HG03575 (cell line): Measurements from ENCODE around the gene CCDC124.
"Not testable (repeated sequence)": the region's sequence is repeated elsewhere in the genome, so short reads cannot be mapped to it uniquely, and the experiment has no call there.

Experiments
- ATAC-seq: cut with Tn5 transposase; IDR thresholded peaks from one replicate; pipeline ENCODE4 v1.9.1; 2021; ENCODE audit not compliant: unreplicated experiment, insufficient number of reproducible peaks, low FRiP score; ENCODE audit errors: extremely low read depth

CCDC124 gene

DNA sequence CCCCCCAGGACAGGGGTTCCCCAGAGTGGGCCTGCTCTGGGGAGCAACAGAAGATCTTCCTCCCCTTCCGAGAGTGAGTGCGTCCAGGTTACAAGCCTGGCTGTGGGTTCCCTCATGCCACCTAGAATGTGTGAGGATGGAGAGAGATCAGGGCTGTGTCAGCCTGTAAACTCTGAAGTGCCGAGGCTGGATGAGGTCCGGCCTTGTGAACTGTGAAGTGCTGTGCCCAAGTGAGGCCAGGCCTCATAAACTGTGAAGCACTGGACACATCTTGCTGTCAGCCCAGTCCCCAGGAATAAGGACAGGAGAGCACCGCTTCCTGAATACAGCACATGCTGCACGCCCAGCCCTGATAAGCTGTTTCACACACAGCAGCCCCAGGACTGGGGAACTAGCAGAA, 41.7 kb downstream of the CCDC124 start:
- ATAC-seq: no peak

DNA sequence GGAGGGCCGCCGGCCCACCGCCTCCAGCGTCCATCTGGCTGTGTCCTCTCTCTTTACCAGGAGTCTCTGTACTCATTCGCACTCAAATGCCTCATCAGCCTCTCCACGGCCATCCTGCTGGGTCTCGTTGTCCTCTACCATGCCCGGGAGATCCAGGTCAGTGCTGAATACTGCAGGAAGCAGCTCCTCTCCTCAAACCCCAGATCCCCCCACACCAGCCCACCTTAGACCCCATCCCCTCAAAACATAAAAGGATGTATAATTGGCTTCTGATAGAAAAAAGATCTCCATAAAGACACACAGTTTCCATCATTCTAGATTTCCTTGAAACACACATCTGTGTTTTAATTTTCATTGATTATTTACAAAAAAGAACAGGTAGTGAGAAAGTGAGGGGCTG, 42.2 kb downstream of the CCDC124 start:
- ATAC-seq: no peak

DNA sequence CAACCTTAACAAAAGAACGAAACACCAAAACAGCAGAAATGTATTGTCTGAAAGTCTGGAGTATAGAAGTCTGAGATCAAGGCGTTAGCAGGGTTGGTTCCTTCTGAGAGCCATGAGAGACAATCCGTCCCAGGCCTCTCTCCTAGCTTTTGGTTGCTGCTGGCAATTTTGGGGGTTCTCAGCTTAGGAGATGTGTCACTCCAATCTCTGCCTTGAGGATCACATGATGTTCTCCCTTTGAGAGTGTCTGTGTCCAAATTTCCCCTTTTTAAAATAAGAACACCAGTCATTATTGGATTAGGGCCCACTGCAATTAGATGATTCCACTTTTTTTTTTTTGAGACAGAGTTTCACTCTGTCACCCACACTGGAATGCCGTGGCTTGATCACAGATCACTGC, 44.2 kb downstream of the CCDC124 start:
- ATAC-seq: no peak

DNA sequence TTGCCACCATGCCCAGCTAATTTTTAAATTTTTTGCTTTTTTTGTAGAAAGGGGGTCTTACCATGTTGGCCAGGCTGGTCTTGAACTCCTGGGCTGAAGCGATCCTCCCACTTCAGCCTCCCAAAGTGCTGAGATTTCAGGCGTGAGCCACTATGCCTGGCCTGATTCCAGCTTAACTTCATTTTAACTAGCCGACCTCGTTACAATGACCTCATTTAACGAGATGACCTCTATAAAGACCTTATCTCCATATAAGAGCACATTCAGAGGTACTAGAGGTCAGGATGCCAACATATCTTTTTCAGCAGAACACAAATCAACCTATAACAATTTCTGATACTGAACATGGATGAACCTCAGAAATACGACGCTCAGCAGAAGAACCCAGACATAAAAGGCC, 44.7 kb downstream of the CCDC124 start:
- no peak for ATAC-seq

DNA sequence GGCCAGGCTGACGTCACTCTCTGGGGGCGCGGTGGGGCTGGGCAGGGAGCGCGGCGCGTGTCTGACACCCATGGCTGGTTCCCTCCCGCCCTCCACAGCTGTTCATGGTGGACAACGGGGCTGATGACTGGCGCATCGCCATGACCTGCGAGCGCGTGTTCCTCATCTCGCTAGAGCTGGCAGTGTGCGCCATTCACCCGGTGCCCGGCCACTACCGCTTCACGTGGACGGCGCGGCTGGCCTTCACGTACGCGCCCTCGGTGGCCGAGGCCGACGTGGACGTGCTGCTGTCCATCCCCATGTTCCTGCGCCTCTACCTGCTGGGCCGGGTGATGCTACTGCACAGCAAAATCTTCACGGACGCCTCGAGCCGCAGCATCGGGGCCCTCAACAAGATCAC, 48.8 kb downstream of the CCDC124 start:
- no peak for ATAC-seq

DNA sequence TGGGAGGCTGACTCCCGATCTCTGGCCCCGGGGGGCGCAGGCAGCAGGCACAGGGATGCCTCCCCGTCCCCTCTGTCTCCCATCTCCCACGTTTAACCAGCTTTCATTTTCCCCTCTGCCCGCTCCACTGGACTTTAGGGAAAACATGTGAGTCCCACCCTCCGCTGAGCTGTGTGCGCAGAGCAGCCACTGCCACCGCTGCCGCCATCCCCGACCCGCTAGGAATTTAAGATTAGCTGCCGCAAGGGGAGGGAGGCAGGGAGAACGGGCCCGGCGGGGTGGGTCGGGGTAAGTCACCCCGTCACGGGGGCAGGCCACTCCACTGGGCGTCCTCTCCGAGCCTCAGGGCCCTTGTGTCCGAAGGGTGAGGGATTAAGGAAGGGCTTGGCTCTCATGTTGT, 49.6 kb downstream of the CCDC124 start:
- ATAC-seq: no peak

DNA sequence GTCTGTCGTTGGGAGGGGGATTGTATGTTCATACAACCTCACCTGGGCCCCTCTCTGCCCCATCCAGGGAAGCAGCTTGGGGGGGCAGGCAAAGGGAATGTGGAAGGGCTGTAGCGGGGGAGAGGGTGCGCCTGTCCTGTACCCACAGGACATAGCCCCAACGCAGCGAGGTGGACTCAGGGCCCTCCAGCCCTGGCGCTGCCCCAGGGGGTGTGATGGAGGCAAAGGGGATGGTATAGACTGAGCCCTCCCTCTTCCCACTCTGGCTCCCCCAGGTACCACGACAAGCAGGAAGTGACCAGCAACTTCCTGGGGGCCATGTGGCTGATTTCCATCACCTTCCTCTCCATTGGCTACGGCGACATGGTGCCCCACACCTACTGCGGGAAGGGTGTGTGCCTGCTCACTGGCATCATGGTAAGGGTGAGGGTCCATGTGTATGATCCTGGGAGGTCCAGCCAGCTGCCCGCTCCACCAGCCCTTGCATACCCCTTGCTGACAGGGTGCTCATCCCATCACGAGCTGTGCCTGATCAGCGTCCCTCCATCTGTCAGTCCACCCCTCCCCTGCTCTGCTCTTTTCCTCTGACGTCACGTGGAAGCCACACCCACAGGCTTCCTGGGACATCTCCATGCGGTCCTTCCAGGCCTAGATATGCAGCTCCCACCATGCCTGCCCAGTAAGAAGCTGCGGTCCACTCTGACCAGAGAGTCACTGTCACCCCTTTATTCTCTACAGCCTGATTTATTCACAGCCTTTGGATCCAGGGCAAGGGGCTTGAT, 52.4 kb downstream of the CCDC124 start:
- ATAC-seq: no peak

DNA sequence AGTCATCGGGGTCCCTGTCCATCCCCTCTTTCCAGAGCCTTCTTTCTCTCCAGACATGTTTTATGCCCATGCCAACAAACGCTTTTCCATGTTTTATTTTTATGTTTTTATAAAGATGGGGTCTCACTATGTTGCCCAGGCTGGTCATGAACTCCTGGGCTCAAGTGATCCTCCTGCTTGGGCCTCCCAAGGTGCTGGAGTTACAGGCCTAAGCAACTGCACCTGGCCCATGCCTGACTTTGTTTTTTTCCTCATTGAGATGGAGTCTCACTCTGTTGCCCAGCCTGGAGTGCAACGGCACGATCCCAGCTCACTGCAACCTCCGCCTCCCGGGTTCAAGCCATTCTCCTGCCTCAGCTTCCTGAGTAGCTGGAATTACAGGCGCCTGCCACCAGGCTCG, 53.8 kb downstream of the CCDC124 start:
- not testable (repeated sequence) for ATAC-seq

DNA sequence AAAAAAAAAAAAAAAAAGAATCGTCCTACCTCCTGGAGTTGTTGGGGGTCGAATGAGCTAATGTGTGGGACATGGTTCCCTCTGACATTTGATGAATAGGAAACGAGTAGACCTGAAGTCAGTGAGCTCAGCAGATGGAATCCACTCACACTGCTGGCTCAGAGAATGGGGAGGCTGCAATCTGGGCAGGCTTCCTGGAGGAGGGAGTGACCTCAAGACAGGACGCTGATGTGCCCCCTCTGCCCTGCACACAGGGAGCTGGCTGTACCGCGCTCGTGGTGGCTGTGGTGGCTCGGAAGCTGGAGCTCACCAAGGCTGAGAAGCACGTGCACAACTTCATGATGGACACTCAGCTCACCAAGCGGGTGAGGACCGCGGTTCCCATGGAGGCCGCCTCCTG, 55.3 kb downstream of the CCDC124 start:
- ATAC-seq: no peak

DNA sequence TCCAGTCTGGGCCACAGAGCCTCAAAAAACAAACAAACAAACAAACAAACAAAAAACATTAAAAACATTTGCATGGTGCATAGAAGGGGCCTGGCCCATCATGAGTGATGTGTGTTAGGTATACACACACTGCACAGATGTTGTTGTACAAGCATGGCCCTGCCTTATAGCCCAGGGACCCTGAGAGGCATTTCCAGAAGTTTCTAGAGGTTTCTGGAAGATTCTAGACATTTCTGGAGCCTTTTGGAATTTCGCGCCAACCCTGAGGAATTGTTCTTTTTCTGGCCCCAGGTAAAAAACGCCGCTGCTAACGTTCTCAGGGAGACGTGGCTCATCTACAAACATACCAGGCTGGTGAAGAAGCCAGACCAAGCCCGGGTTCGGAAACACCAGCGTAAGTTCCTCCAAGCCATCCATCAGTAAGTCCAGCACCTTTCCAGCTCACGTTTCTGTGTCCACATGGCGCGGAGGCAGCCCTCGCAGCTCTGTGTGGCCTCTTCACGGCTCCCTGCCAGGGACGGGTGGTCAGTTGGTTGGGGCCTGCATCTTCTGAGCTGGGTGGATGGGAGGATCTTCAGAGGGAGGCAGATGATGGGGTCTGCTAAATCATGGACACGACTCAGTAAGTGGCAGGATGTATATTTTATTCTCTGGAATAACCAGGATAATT, 56.7 kb downstream of the CCDC124 start:
- ATAC-seq: no peak

DNA sequence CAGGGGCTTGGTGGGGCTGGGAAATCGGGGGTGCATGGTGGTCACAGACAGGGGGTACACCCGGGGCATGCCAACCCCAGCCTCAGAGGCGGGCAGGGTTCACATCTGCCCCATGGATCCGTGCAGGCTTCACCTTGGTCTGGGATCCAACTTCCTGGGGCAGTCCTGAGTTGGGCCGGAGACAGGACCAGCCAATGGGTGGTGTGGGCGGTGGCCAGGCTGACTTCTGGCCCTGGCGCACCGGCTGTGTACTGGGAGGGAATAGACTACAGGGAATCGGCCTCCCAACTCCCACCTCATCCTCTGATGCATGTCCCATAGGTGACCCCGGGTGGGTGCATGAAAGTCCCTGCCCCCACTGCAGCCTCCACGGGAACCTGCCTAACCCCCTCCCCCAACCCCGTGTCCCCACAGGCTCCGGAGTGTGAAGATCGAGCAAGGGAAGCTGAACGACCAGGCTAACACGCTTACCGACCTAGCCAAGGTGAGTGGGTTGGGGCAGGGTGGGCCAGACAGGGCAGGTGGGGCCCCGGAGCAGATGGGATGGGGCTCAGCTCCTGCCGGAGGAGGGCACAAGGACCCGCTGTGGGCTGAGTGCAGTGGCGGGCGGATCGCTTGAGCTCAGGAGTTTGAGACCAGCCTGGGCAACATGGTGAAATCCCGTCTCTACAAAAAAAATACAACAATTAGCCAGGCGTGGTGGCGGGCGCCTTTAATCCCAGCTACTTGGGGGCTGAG, 60.4 kb downstream of the CCDC124 start:
- no peak for ATAC-seq
